ENCODE data around the gene KBTBD7.

Gene KBTBD7

GRCh38 chr13:41232578-41233480 lies 38.5 kb upstream of the KBTBD7 start:
- H3K36me3 ChIP-seq (ENCODE audit: control insufficient read depth in 2 of 2, insufficient read depth in 1 of 2, low read length in 2 of 2) = peaks cover 0 to 2% of the 10 kb centered on the region in 2 experiments; a peak in 2 of 3 replicates
- POLR2A ChIA-PET = no interaction called here
- no peaks in the 10 kb centered on the region for H3K9me3 ChIP-seq (ENCODE audit: control insufficient read depth, insufficient read depth, low read depth, low read length)
- CTCF ChIA-PET = interaction anchor here (0.7 to 1.5 kb wide), 2 partner anchors 10 to 22 kb away, joined by 3 to 9 read pairs; no protein-coding TSS in a partner anchor
- H3K4me1 ChIP-seq (ENCODE audit: control insufficient read depth, insufficient read depth, low read length) = no peaks in the 10 kb centered on the region
- no peak overlapping the region for H3K27ac ChIP-seq (ENCODE audit: extremely low read depth, low read depth, low read length)
- H3K4me3 ChIP-seq (ENCODE audit: low read depth, low read length) = no peak overlapping the region
- TF ChIP-seq KLF17 (tag by site-specific recombination; IDR thresholded peaks at IDR 0.05) (no peak), ZNF19 (tag by site-specific recombination; IDR thresholded peaks at IDR 0.05; ENCODE audit: low read depth) (no peak), ZNF549 (tag by site-specific recombination; IDR thresholded peaks at IDR 0.05) (no peak), PBX3 (CRISPR knock-in tag; IDR thresholded peaks at IDR 0.05) (no peak)

- Histone ChIP-seq H3K4me3 (ENCODE audit: low read depth, low read length) (no peak overlapping the region), H3K9me3 (ENCODE audit: control insufficient read depth, insufficient read depth, low read depth, low read length) (no peaks in the 10 kb centered on the region), H3K4me1 (ENCODE audit: control insufficient read depth, insufficient read depth, low read length) (no peaks in the 10 kb centered on the region), H3K36me3 (ENCODE audit: control insufficient read depth in 2 of 2, insufficient read depth in 1 of 2, low read length in 2 of 2) (peaks cover 0 to 2% of the 10 kb centered on the region in 2 experiments; a peak in 2 of 3 replicates), H3K27ac (ENCODE audit: extremely low read depth, low read depth, low read length) (no peak overlapping the region)
- ChIA-PET POLR2A (no interaction called here), CTCF (interaction anchor here (0.7 to 1.5 kb wide), 3 partner anchors 9 to 157 kb away, joined by 3 to 9 read pairs (median 4); no protein-coding TSS in a partner anchor)
- TF ChIP-seq ZNF677 (tag by site-specific recombination; IDR thresholded peaks at IDR 0.05) (no peak), ZNF776 (tag by site-specific recombination; IDR thresholded peaks at IDR 0.05; ENCODE audit: borderline replicate concordance) (no peak), ZNF18 (tag by site-specific recombination; IDR thresholded peaks at IDR 0.05) (peak; percentile 94), ZNF362 (tag by site-specific recombination; IDR thresholded peaks at IDR 0.05) (peak; percentile 78; the same call in 1 of the 2 replicates), AEBP2 (tag by site-specific recombination; IDR thresholded peaks at IDR 0.05; ENCODE audit: borderline replicate concordance) (no peak), ZNF548 (tag by site-specific recombination; IDR thresholded peaks at IDR 0.05) (peak; percentile 73; the same call in 1 of the 2 replicates), ZNF335 (tag by site-specific recombination; conservative IDR thresholded peaks at IDR 0.05) (peak; percentile 72), KLF9 (tag by site-specific recombination; IDR thresholded peaks at IDR 0.05; ENCODE audit: low read depth) (0 out of 2 replicates have a peak, but pooled peaks have one; percentile 10)
Measured at GRCh38 chr13:41231786-41232185, 37.4 kb upstream of the KBTBD7 start.

All from HEK293 (cell line).